Sigmoid colon (tissue), 4 donors: ENCODE data around the gene TRIM14.

Source experiments
- CTCF ChIP-seq, 4 experiments: fragments of 450-650 bp in 3 of 4; fragments of 200-600 bp in 1 of 4; IDR thresholded peaks; one replicate each; pipeline ENCODE4 v1.5.1; 2016 to 2019; ENCODE audit warnings: antibody characterized with exemption in 4 of 4, mild to moderate bottlenecking in 3 of 4, moderate library complexity in 2 of 4
- EP300 ChIP-seq, 4 donors: sonication (generic); formaldehyde crosslinking; IDR thresholded peaks; one replicate each; pipeline ENCODE4 v1.6.1; 2017; ENCODE audit warnings: antibody characterized with exemption in 4 of 4
- POLR2A ChIP-seq, 2 donors: fragments of 450-650 bp; IDR thresholded peaks; one replicate each; pipeline ENCODE4 v1.6.1; 2016; ENCODE audit warnings: antibody characterized with exemption in 2 of 2, mild to moderate bottlenecking in 2 of 2, moderate library complexity in 2 of 2
- POLR2AphosphoS5 ChIP-seq, 4 donors: sonication (generic); formaldehyde crosslinking; IDR thresholded peaks; one replicate each; pipeline ENCODE4 v1.6.1; 2017; ENCODE audit warnings: antibody characterized with exemption in 4 of 4

- TF ChIP-seq POLR2A (IDR thresholded peaks at IDR 0.05) (no peak), CTCF (IDR thresholded peaks at IDR 0.05) (no peak), EP300 (IDR thresholded peaks at IDR 0.05) (no peak), POLR2AphosphoS5 (IDR thresholded peaks at IDR 0.05) (no peak)
These were observed 15.9 kb upstream of the TRIM14 start for GRCh38 chr9:98134702-98135557.
